HG03575 (cell line): ENCODE results near the gene MAN2A2.
"Not testable (repeated sequence)": the region's sequence is repeated elsewhere in the genome, so short reads cannot be mapped to it uniquely, and the experiment has no call there.

ENCODE experiments used
- ATAC-seq: cut with Tn5 transposase; IDR thresholded peaks from one replicate; pipeline ENCODE4 v1.9.1; 2021; ENCODE audit not compliant: unreplicated experiment, insufficient number of reproducible peaks, low FRiP score; ENCODE audit errors: extremely low read depth

The MAN2A2 gene

DNA sequence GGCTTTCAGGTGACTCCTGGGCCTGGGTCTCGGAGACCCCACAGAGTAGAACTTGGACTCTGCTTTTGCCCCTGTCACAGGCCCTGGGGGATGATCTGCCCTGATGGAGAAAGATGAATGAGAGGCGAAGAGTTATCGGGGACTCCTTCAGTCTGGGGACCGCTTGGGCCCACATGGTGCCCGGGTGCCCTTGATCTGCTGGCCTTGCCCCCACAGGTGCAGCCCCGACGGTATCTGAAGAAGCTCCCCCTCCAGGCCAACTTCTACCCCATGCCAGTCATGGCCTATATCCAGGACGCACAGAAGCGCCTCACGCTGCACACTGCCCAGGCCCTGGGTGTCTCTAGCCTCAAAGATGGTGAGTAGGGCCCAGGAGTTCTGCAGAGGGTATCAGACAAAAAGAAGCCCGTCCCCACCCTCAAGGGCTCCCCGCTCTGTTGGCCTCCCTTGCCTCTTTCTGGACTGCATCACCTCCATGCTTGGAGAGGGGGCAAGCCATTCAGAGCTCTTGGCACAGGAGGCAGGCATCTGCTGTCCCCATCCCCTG is 10.4 kb downstream of the MAN2A2 start:
- no peak for ATAC-seq

DNA sequence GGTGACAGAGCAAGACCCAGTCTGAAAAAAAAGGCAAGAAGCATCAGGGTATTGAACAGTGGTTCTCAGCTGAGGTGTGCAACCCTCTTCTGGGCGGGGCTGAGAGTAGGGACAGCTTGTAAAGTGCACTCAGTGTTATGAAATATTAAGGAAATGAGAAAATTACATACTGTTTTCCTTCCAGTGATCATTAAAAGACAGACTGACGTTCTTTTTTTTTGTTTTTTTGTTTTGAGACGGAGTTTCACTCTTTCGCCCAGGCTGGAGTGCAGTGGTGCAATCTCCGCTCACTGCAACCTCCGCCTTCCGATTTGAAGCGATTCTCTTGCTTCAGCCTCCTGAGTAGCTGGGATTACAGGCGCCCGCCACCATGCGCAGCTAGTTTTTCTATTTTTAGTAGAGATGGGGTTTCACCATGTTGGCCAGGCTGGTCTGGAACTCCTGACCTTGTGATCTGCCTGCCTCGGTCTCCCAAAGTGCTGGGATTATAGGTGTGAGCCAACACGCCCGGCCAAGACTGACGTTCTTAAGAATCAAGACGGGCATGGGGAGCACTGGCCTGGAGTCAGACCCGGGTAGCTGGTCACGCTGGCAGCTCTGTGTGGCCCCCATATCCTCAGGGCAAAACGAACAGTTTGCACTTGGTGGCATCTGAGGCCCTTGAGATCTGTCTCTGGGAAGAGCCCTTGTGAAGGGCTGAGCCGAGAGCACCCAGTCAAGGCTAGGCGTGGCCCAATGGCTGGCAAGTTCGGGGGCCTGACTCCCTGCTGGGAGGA is 11.4 kb downstream of the MAN2A2 start:
- ATAC-seq: no peak

DNA sequence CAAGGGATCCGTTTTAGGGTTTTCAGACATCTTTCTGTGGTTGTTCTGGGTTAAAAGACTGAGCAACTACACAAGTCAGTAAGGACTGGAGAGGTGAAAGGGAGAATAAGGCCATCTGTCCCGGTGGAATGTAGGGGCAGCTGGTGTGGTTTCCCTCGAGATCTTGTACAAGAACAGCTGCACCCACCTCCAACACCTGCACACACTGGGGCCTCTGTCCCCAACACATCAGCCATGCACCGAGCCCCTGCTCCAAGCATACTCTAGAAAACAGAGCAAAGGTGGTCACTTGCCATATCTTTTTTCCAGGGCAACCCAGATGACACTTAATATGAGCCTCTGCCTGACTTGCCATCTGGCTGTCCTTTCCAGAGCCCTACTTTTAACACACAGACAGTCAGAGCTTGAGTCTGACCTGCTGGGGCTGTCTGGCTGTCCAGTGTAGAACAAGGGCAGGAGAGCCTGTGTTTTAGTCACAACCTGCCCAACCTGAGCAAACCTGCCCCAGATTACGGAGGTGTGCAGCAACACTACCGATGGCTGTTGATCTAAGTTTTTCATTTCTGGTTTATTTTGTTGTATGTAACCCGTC is 12.2 kb downstream of the MAN2A2 start:
- ATAC-seq: no peak

DNA sequence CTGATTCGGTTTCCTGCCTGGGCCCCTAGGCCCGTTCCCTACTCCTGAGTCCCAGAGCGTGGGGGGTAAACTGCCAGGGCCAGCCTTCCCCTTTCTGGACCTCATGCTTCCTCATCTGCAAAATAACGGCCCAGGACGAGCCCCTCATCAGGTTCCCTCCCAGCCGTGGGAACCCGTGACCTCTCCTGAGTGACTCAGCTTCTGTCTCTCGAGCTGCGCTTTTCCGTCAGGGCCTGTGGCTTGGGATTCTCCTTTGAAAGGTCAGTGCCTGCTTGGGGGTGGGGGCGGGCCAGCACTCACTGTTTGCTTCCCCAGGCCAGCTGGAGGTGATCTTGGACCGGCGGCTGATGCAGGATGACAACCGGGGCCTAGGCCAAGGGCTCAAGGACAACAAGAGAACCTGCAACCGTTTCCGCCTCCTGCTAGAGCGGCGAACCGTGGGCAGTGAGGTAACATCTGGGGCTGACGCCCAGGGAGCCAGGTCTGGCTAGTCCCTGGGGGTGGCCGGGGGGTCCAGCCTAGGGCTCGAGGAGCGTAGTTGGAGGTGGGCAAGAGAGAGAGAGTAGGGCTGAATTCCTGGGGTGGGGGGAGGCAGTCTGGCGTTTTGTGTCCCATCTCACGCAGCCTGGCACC is 12.8 kb downstream of the MAN2A2 start:
- no peak for ATAC-seq

DNA sequence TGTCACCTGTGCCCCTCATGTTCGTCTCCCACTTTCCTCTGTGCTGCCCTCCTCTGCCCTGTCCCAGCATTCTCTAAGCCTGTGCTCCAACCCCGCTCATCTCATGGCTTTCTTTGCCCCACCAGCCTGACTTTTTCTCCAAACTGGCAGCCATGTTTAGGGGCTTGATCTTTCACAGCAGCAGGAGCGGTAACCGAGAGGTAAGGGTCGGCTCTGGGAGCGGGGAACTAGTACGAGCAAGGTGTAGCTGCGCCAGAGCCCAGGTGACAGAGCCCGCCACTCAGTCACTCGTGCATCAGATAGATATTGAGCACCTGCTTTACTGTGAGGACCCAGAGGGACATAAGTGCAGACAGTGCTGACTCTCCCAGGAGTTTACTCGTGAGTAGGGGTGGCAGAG is 13.4 kb downstream of the MAN2A2 start:
- no peak for ATAC-seq

DNA sequence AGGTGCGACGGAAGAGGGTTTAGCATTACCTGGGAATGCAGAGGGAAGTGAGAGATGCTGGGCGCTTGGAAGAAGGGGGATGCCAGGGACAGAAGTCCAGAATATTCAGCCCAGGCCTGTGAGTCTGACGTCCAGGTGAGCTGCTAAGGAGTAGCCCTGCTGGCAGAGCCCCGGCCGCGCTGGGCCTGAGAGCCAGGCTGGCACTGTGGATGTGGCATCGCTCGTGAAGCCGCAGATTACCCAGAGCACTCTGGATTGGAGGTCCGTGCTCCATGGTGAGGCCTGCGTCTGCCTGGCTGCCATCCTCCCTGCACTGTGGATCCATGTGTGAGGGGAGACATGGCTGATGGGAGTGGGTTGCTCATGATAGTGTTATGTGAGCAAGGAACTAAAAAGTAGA is 14.5 kb downstream of the MAN2A2 start:
- no peak for ATAC-seq

DNA sequence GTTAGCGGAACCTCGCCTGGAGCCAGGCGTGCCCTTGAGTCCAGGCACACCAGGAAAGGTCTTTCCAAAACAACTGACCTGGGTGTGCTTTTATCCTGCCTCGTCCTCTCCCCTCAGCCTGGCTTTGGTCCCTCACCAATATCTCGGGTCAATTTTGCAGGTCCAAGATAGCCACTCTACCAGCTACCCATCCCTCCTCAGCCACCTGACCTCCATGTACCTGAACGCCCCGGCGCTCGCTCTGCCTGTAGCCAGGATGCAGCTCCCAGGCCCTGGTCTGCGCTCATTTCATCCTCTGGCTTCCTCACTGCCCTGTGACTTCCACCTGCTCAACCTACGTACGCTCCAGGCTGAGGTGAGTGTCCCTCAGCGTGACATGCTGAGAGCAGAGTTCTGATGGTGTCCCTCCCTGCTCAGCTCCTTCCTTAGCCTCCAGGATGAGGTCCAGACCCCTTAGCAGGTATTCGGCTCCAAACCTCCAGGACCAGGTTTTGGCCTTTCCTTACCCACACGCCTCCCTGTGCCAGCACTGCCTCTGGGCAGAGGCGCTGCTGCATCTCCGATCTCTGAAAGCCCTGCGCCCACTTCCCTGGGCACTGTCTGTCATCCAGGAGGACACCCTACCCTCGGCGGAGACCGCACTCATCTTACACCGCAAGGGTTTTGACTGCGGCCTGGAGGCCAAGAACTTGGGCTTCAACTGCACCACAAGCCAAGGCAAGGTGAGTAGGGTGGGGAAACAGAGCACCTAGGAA is 15.1 kb downstream of the MAN2A2 start:
- ATAC-seq: no peak

DNA sequence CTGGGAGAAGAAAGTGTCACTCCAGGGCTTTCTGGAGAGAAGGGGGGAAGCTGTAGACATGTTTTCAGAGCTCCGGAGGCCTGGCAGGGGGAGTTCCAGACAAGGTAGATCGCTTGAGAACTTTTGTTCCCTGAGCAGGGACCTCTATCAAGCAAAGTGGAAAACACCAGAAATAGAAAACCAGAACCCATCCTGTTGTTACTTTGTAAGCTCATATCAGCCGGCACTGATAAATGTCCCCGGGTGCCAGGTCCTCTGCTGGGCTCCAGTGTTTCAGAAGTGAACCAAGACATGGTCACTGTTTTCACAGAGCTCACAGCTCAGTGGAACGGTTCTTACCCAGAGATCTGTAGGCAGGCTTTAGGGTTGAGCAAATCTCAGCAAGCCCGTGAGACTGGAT is 15.7 kb downstream of the MAN2A2 start:
- ATAC-seq: no peak

DNA sequence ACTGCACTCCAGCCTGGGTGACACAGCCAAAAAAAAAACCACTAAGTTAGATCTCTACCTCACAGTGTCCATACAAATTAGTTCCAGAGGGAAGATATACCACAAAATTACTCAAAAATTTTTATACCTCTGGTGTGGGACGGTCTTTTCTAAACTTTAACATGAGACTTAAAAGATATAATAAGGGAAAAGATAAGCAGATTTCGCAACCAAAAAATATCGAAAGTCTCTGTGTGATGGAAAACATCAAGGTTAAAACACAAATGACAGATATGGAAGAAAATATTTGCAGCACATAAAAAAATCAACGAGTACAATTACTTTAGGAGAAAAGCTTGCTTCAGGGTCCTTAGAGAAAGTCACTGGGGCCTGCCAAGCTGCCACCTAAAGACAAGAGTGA is 18.8 kb downstream of the MAN2A2 start:
- ATAC-seq: no peak

DNA sequence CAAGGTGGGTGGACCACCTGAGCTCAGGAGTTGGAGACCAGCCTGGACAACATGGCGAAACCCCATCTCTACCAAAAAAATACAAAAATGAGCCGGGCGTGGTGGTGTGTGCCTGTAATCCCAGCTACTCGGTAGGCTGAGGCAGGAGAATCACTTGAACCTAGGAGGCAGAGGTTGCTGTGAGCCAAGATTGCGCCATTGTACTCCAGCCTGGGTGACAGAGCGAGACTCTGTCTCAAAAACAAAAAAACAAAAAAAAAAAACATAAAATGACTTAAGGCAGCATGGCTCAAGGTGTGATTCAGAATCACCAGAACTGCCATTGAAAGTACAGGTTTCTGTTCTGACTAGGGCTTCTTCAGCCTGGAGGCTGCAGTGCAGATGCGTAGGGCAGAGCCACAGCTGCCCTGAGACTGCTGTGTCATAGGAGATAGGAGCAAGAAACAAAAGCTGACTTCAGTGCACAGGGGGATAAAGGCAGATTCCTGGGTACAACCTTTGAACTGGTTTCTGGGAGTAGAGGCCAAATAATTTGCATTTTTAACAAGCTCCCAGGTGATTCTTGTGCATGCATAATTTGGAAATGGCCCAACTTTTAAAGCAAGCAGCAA is 19.7 kb downstream of the MAN2A2 start:
- ATAC-seq: peak; percentile 87

DNA sequence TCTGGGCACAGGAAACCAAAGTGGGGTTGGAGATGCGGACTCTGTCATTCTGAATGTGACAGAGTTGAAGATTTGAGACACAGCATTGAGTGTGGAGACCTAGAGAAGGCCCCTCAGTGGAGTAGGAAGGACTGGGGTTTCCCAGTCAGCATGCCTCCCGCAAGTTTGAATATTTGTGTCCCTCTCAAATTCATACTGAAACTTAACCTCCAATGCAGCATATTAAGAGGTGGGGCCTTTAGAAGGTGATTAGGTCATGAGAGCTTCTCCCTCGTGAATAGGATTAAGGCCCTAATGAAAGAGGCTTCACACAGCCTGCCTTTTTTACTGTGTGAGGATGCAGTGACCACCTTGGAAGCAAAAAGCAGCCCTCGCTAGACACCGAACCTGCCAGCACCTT is 21.3 kb downstream of the MAN2A2 start:
- ATAC-seq: no peak

DNA sequence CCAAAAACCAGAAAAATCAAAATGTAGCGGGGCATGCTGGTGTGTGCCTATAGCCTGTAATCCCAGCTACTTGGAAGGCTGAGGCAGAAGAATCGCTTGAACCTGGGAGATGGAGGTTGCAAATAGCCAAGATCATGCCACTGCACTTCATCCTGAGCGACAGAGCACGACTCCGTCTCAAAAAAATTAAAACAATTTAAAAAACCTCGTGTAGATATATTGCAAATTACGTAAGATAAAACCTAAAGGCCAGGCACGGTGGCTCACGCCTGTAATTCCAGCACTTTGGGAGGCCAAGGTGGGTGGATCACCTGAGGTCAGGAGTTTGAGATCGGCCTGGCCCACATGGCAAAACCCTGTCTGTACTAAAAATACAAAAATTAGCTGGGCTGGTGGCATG is 23.7 kb downstream of the MAN2A2 start:
- ATAC-seq: not testable (repeated sequence)

DNA sequence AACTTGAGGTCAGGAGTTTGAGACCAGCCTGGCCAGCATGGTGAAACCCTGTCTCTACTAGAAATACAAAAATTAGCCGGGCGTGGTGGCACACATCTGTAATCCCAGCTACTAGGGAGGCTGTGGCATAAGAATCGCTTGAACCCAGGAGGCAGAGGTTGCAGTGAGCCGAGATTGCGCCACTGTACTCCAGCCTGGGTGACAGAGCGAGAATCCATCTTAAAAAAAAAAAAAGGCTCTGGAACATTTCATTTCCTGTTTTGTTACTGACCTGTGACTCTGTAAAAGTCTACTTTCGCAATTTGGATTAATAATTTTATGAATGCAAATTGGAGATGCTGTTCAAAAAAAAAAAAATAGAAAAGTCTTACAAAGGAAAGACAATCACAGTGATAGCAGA is 25.0 kb downstream of the MAN2A2 start:
- not testable (repeated sequence) for ATAC-seq

DNA sequence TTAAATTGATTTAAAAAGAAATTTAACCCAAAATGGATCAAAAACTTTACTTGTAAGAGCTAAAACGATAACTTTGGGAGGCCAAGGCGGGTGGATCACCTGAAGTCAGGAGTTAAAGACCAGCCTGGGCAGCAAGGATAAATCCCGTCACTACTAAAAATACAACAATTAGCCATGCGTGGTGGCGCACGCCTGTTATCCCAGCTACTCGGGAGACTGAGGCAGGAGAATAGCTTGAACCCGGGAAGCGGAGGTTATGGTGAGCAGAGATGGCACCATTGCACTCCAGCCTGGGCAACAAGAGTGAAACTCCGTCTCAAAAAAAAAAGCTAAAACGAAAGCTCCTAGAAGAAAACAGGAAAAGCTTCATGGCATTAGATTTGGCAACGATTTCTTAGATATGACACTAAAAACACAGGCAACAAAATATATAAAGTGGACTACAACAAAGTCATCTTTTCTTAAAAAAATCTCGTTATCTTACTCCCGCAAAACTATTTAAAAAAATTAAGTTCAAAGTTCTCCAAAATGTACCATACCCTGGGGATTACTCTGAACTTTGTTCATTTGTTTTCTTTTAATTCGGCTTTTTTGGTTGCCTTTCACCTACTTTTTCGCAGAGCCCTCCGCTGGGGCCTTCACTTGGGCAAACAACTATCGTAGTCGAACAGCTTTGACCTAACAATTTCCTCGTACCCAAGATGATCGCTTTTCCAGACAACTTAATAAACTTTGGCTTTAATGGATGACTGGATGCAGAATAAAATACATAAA is 26.3 kb downstream of the MAN2A2 start:
- no peak for ATAC-seq

DNA sequence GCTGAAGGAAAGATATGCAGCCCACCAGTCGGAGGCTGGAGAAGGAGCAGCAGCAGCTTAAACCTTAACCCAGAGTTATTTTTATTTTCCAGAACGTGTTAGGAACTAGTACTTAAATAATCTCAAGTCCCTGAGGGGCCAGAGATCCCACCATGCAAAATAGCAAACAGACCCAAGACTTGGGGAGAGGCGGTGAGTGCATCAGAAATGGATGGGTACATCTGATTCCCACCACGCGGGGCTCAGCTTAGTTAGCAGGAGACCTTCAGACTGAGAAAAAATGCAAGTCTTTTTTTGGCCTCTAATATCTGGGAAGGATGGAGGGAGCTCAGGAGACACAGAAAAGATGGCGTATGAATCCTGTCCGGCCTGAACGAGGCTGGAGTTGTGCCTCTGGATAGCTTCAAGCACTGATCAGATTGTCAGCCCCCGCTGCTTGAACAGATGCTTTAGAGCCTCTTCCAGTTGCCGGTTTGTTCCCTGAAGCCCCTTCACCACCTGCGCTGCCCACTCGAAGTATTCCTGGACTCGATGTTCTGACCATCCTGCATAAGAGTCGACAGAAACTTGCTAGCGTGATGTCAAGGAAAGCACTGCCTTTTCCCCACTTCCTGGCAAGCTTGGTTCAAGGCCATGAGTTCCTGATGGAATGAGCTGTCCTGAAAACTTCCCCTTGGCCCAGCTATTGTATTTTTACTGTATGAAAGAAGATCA is 27.9 kb downstream of the MAN2A2 start:
- no peak for ATAC-seq

DNA sequence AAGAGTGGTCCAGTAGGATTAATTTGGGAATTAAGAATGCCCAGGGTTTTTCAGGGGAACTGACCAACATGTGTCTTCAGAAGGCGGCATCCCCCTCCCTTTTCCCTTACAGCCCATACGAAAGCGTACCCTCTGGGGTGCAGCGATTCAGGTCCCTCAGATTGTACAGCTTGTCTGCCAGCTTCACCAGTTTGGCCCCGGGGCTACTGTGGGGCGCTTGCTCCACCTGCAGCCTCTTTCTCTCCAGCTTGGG is 28.4 kb downstream of the MAN2A2 start:
- no peak for ATAC-seq

DNA sequence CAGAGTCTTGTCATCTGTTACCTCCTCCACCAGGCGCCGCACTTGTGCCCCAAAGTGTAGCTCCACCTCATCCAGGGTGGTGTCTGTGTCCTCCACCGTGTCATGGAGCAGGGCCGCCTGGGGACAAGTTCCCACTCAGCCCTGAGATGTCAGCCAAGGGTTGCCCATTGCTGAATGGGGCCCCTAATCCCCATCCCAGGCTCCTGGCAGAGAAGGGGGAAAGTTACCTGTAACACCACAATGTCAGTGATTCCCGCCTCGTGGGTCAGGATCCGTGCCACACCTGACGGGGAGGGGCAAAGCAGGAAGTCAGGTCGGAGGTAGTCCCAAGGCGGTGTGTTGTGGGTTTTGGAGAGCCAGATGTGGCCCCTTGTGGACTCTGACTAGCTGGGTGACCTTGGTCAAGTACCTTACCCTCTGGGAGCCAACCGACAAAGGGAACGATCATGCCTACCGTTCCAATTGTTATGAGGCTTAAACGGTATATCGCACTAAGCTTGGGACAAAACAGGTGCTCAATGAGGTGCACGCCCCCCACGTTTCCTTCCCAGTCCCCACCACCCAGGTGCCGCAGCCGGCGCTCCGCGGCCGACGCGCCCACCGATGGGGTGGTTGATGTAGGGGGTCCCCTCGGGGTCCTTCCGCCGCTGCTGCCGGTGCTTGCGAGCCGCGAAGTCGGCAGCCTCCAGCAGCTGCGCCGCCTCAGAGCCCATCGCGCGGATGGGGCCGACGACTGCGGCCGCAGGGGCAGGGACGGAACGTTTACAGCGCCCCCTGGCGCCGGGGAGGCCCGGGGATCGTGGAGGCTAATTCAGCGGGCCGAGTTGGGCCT is 28.9 kb downstream of the MAN2A2 start, which contains the start of gene HDDC3:
HDDC3 (minus strand) TSS at position 722 of the 832 bp plus-strand sequence; CDS start at position 713, 9 bp downstream.
- ATAC-seq: peak; percentile 40
